Raji (cell line): ENCODE measurements around the gene CLIP2.

Source experiments
- POLR2A ChIP-seq: IDR thresholded peaks from 2 replicates; pipeline ENCODE4 v1.6.1; 2011; ENCODE audit warnings: low read depth, low read length, control low read depth; ENCODE audit not compliant: insufficient read depth

The CLIP2 gene

GRCh38 chr7:74334030-74334429 is 44.8 kb downstream of the CLIP2 start:
- no peak for TF ChIP-seq POLR2A

DNA sequence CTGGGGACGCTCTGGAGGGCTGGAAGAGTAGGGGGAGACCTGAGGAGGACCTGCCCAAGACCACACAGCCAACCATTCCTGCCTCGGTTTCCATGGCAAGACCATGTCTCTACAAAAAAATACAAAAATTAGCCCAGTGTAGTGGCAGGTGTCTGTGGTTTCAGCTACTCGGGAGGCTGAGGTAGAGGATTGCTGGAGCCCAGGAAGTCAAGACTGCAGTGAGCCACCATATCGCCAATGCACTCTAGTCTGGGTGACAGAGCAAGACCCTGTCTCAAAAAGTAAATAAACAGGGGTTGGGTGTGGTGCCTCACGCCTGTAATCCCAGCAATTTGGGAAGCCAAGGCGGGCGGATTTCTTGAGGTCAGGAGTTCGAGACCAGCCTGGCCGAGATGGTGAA is 48.7 kb downstream of the CLIP2 start:
- TF ChIP-seq POLR2A = no peak

- TF ChIP-seq POLR2A = no peak
Observed at GRCh38 chr7:74338366-74339108, 49.3 kb downstream of the CLIP2 start.

GRCh38 chr7:74343281-74344131 is 54.3 kb downstream of the CLIP2 start:
- TF ChIP-seq POLR2A = no peak

DNA sequence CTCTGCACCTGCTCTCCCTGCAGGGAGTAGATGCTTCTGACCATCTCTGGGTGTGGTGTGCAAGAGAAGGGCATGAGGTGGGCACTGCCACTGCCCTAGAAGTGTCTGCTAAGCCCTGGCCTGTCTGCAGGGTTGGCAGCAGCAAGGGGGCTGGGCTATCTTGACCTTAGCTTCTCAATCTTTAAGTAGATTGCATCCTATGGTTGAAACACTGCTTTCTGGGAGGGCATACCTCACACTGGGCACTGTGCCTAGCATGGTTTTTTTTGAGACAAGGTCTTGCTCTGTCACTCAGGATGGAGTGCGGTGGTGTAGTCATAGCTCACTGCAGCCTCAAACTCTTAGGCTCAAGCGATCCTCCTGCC is 54.9 kb downstream of the CLIP2 start:
- no peak for TF ChIP-seq POLR2A

GRCh38 chr7:74344786-74345185 is 55.6 kb downstream of the CLIP2 start:
- TF ChIP-seq POLR2A = no peak

- no peak for TF ChIP-seq POLR2A
Observed at GRCh38 chr7:74345970-74346369, 56.8 kb downstream of the CLIP2 start.

GRCh38 chr7:74349621-74350020 is 60.4 kb downstream of the CLIP2 start:
- no peak for TF ChIP-seq POLR2A

DNA sequence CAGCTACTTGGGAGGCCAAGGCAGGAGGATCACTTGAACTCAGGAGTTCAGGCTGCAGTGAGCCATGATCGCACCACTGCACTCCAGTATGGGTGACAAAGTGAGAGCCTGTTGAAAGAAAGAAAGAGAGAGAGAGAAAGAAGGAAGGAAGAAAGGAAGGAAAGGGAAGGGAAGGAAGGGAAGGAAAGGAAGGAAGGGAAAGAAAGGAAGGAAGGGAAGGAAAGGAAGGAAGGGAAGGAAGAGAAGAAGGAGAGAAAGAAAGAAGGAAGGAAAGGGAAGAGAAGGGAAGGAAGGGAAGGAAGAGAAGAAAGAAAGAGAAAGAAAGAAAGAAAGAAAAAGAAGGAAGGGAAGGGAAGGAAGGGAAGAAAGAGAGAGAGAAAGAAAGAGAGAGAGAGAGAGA is 61.5 kb downstream of the CLIP2 start:
- no peak for TF ChIP-seq POLR2A

DNA sequence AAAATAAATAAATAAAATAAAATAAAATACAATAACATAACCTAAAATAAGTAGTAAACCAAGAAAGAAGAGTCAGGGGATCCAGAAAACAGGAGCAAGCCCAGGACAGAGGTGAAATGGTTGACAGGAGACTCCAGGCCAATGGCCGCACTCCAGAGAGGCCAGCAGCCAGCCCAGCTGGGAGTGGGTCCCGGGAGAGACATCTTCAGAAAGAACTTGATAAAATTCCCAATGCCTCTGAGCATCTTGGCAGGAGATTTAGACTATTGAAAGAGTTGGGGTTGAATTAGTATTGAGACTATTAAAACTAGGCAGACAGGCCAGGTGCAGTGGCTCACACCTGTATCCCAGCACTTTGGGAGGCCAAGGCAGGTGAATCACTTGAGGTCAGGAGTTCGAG is 62.6 kb downstream of the CLIP2 start:
- no peak for TF ChIP-seq POLR2A

GRCh38 chr7:74354009-74354408 is 64.8 kb downstream of the CLIP2 start:
- no peak for TF ChIP-seq POLR2A

DNA sequence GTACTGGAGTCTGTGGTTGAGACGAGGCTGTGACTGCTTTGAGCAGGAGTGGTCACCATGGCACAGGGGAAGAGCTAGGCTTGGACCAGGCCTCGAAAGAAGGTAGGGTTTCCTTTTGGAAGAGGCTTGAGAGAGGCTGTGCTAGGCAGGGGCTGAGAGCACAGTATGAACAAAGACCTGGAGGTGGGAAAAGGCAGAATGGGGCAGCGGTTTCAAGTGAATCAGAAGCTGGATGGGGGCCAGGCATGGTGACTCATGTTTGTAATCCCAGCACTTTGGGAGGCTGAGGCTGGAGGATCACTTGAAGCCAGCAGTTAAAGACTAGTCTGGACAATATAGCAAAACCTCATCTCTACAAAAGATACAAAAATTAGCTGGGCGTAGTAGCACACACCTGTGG is 65.9 kb downstream of the CLIP2 start:
- no peak for TF ChIP-seq POLR2A

DNA sequence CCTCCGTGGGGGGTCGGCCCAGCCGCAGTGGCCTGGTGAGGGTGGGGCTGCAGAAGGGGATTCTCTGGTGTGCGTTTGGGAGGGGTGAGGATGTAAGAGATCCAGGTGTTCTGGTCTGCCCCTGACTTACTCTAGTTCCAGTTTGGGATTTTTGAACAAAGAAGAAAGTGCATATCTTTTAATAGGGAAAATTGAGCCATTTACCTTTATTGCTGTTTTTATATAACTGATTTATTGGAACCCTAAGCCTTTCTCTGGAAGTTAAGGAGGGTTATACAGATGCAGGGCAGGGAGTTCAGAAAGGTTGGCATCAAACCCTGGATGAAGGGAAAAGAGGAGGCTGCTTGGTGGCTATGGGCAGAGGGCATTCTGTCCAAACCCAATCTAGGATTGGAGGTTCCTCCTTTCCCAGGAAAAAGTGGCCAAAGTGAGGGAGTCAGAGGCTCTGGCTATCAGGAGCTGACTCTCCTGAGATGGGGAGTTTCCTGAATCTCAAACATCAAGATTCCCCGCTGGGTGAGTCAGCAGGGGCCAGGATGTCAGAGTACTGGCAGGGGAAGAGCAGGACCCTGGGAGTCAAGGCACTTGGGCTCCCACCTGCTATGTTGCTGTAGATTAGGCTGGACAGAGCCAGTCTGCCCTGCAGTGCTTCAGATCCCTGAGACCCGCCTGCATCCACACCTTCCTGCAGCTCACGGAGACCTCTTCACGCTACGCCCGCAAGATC is 67.5 kb downstream of the CLIP2 start:
- TF ChIP-seq POLR2A = no peak

DNA sequence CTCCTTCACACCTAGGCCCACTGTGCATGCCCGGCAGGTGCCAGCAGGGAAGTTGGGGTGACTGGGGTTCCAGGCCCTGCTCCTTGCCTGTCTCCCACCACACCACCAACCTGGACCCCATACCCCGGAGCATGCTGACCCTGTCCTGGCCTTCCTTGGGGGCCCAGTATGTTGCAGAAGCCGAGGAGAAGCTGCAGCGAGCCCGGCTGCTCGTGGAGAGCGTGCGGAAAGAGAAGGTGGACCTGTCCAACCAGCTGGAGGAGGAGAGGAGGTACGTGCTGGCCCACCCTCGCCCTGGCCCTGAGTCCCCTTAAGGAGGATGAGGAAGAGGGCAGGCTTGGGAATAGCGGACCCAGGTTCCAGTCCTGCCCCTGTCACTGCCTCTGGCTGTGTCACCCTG is 70.8 kb downstream of the CLIP2 start:
- TF ChIP-seq POLR2A = no peak

DNA sequence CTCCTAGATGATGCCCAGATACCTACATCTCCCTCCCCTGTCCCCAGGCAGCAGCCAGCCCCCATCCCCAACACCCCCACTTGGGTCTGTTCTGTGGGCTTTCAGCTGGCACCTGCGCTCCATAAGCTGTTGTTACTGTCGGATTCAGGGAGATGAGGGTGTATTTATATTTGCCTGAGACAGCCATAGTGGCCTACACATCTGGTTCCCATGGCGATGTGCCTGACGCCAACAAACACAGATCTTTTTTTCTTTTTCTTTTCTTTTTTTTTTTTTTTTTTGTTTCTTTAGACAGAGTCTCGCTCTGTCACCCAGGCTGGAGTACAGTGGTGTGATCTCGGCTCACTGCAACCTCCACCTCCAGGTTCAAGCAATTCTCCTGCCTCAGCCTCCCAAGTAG is 73.1 kb downstream of the CLIP2 start:
- TF ChIP-seq POLR2A = no peak

- no peak for TF ChIP-seq POLR2A
Observed at GRCh38 chr7:74364061-74364460, 74.9 kb downstream of the CLIP2 start.
